NT2/D1 (cell line): ENCODE data around the gene TOX2.
A peak's percentile ranks its signal among the peaks of the same experiment; 100 is the strongest.

Experiments used
- DNase-seq: peaks from one replicate; pipeline ENCODE4 v3.0.0-alpha.2; 2011; ENCODE audit warnings: low read depth, low spot score
- H3K27me3 ChIP-seq: 2 replicates; pipeline ENCODE4 v1.6.0; 2011; ENCODE audit warnings: mild to moderate bottlenecking; ENCODE audit not compliant: insufficient read length, insufficient read depth
- H3K36me3 ChIP-seq: 2 replicates; pipeline ENCODE4 v1.6.1; 2011; ENCODE audit warnings: mild to moderate bottlenecking, low read length, mixed read lengths; ENCODE audit not compliant: insufficient read depth, insufficient read length
- H3K4me1 ChIP-seq: 2 replicates; pipeline ENCODE4 v1.5.1; 2011; ENCODE audit not compliant: insufficient read depth, insufficient read length
- H3K4me3 ChIP-seq: 2 replicates; pipeline ENCODE4 v1.5.1; 2011; ENCODE audit warnings: low read depth; ENCODE audit not compliant: insufficient read length
- H3K9ac ChIP-seq: 2 replicates; pipeline ENCODE4 v1.6.0; 2011; ENCODE audit warnings: low read depth; ENCODE audit not compliant: insufficient read length
- H3K9me3 ChIP-seq: 2 replicates; pipeline ENCODE4 v1.5.1; 2011; ENCODE audit warnings: mild to moderate bottlenecking, low read length; ENCODE audit not compliant: insufficient read depth
- SUZ12 ChIP-seq: IDR thresholded peaks from 2 replicates; pipeline ENCODE4 v1.6.1; 2011; ENCODE audit not compliant: insufficient read length, insufficient read depth; ENCODE audit errors: extremely low read depth
- YY1 ChIP-seq: IDR thresholded peaks from 2 replicates; pipeline ENCODE4 v1.6.1; 2011; ENCODE audit not compliant: insufficient read length, insufficient read depth
- ZNF274 ChIP-seq: IDR thresholded peaks from 2 replicates; pipeline ENCODE4 v1.6.1; 2011; ENCODE audit warnings: mild to moderate bottlenecking, low read depth, low read length

Gene TOX2

GRCh38 chr20:44050925-44051660, 136.4 kb downstream of the TOX2 start:
- TF ChIP-seq YY1, result no peak
- H3K4me3 ChIP-seq, result no peak overlapping the region
- DNase-seq, result no peak
- peaks cover 8% of the 10 kb centered on the region for H3K36me3 ChIP-seq
- H3K9ac ChIP-seq, result no peak overlapping the region
- H3K4me1 ChIP-seq, result no peaks in the 10 kb centered on the region
- no peaks in the 10 kb centered on the region for H3K9me3 ChIP-seq
- H3K27me3 ChIP-seq, result no peaks in the 10 kb centered on the region

GRCh38 chr20:44051661-44052000, 137.0 kb downstream of the TOX2 start:
- H3K36me3 ChIP-seq, result peaks cover 8% of the 10 kb centered on the region
- H3K9ac ChIP-seq, result no peak overlapping the region
- H3K4me3 ChIP-seq, result no peak overlapping the region
- no peak for TF ChIP-seq ZNF274
- no peak for TF ChIP-seq YY1
- no peak for TF ChIP-seq SUZ12
- H3K9me3 ChIP-seq, result no peaks in the 10 kb centered on the region
- H3K27me3 ChIP-seq, result no peaks in the 10 kb centered on the region
- no peaks in the 10 kb centered on the region for H3K4me1 ChIP-seq
- no peak for DNase-seq

- Histone ChIP-seq H3K4me1 (no peaks in the 10 kb centered on the region), H3K9ac (no peak overlapping the region)
- DNase-seq, result no peak
Measured at GRCh38 chr20:44052166-44052565, 137.5 kb downstream of the TOX2 start.

GRCh38 chr20:44053046-44053445, 138.4 kb downstream of the TOX2 start:
- no peak for DNase-seq
- Histone ChIP-seq H3K4me3 (no peak overlapping the region), H3K27me3 (no peaks in the 10 kb centered on the region)

More at GRCh38 chr20:44052166-44052565, 137.5 kb downstream of the TOX2 start:
- peaks cover 8% of the 10 kb centered on the region for H3K36me3 ChIP-seq
- TF ChIP-seq SUZ12, result no peak
- no peak for TF ChIP-seq ZNF274
- H3K4me3 ChIP-seq, result no peak overlapping the region
- no peaks in the 10 kb centered on the region for H3K27me3 ChIP-seq
- H3K9me3 ChIP-seq, result peaks cover 3% of the 10 kb centered on the region; the same call in 1 of the 2 replicates

GRCh38 chr20:44054118-44054517, 139.5 kb downstream of the TOX2 start:
- H3K9ac ChIP-seq, result no peak overlapping the region
- TF ChIP-seq SUZ12 (no peak), ZNF274 (no peak), YY1 (no peak)

More at GRCh38 chr20:44053046-44053445, 138.4 kb downstream of the TOX2 start:
- Histone ChIP-seq H3K36me3 (peaks cover 8% of the 10 kb centered on the region), H3K9ac (no peak overlapping the region), H3K4me1 (no peaks in the 10 kb centered on the region), H3K9me3 (peaks cover 12% of the 10 kb centered on the region; the same call in 1 of the 2 replicates)
- TF ChIP-seq YY1, result no peak
- no peak for TF ChIP-seq SUZ12

GRCh38 chr20:44054849-44055248, 140.2 kb downstream of the TOX2 start:
- Histone ChIP-seq H3K4me3 (no peak overlapping the region), H3K4me1 (no peaks in the 10 kb centered on the region), H3K9ac (no peak overlapping the region), H3K9me3 (peaks cover 25% of the 10 kb centered on the region; the same call in 1 of the 2 replicates), H3K27me3 (no peaks in the 10 kb centered on the region), H3K36me3 (peaks cover 12% of the 10 kb centered on the region)
- TF ChIP-seq YY1, result no peak
- TF ChIP-seq SUZ12, result no peak
- no peak for TF ChIP-seq ZNF274
- no peak for DNase-seq

More at GRCh38 chr20:44054118-44054517, 139.5 kb downstream of the TOX2 start:
- H3K9me3 ChIP-seq, result peaks cover 21% of the 10 kb centered on the region; the same call in 1 of the 2 replicates
- no peak overlapping the region for H3K4me3 ChIP-seq
- DNase-seq, result no peak
- no peaks in the 10 kb centered on the region for H3K4me1 ChIP-seq
- H3K36me3 ChIP-seq, result peaks cover 12% of the 10 kb centered on the region
- H3K27me3 ChIP-seq, result no peaks in the 10 kb centered on the region

- Histone ChIP-seq H3K9ac (no peak overlapping the region), H3K36me3 (peaks cover 12% of the 10 kb centered on the region), H3K4me3 (no peak overlapping the region), H3K9me3 (peaks cover 27% of the 10 kb centered on the region; the same call in 1 of the 2 replicates), H3K4me1 (no peaks in the 10 kb centered on the region), H3K27me3 (no peaks in the 10 kb centered on the region)
- no peak for TF ChIP-seq SUZ12
- no peak for TF ChIP-seq YY1
- no peak for TF ChIP-seq ZNF274
- peak; percentile 46 for DNase-seq
Measured at GRCh38 chr20:44056010-44056698, 141.5 kb downstream of the TOX2 start.
